Activated CD4-positive, CD25-positive, alpha-beta regulatory T cell treated with anti-CD3 and anti-CD28 coated beads, Interleukin-2, amount 50 U/mL, for 16 hours (primary cell): ENCODE data around the gene TSHR.
"Not testable (repeated sequence)": the region's sequence is repeated elsewhere in the genome, so short reads cannot be mapped to it uniquely, and the experiment has no call there.

Experiments
- DNase-seq: peaks from one replicate; pipeline ENCODE4 v3.0.0-alpha.2; 2020; ENCODE audit warnings: low read depth, low spot score

Gene TSHR

DNA sequence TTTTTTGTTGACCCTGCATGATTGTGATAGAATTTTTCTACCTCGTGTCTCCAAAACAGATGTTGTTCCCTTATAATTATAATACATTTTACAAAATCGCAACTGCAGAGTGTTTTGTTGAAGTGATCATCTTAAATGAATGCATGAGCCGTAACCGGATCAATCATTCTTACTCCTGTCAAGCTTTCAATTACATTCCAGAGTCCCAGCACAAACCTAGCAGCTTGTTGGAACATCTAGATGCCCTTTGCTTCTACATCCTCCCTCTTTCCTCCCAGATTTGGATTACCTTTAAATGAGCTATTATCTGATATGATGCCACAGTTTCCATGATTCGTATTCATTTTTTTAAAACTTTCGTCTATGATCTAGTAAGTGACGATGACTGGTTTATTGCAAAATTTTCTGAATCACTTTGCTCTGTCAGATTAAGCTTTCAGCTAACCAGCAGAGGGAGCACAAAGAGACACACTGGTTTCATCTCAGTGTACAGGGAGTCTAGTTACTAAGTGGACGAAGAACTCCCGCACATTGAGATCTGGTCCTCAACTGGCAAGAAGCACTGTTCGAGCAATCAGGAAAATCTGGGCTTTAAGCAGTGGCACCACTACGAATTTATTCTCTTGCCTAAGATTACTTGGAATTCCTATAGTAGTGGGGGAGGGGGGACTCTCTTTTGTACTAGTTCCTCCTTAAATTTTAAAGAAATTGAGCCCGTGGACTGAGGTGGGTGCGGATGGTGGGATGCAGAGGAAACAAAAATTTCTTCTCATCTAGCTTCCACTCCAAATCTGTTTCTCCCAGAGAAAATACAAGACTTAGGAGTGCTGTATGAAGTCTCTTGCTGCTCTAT, 40.9 kb downstream of the TSHR start:
- DNase-seq, result no peak

DNA sequence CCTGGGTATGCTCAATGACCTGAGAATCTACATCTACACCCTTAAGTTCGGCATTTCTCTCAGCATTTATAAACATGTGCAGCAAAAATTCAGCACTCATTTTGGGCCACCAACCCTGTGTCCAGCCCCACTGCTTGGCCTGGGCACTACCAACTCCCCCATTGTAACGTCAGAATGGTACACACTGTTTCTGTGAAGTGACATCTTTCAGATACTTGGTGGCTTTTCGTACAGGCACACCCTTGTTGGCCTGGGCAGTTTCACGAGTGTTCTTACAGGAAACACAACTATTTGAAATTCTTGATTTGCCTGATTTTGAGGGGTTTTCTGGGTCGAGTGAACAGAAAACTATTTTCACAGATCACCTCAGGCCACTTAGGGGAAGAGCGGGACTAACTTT, 46.0 kb downstream of the TSHR start:
- DNase-seq, result no peak

DNA sequence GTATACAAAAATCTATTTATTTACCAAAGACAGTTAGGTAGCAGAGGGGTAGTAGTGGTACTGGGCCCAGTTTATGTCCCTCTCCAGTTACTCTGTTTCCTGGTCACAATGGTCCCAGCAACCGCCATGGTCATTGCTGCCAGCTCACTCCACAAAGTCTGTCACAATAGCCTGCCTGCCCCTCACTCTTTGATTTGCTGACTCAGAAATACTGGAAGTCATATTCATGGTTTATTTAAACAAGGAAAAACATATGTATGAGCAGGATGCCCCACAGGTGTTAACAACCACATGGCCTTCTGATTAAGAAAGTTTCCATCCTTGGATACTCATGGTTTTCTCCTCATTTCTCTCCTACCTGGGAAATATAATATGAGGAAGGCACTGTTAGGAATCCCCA, 49.2 kb downstream of the TSHR start:
- no peak for DNase-seq

DNA sequence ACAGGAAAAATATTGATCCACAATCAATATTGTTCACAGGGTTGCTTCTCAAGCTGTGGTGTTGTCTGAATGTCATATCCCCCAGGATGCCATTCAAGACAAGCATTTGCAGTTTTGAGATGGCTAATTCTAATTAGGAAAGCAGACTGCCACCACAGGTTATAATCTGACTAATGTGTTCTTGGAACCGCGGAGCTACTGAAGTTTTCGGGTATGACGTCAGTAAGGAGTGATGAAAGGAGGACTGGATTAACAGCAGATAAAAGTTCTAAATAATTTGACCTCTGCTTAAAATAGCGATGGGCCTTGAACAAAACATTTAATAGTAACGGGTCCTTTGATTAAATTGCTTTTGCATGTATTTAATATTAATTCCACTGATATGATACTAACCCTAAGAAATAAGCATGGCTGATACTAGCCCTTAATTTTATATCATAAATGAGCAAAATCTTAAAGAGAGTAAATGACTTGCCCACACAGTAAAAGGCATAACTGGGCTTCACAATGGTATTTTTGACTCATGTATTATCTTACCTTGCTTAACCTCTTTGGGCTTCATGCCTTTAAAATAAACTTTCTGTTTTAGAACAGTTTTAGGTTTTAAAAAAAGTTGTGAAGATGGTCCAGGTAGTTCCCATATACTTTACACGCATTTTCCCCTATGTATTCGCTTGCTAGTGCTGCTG, 50.3 kb downstream of the TSHR start:
- DNase-seq, result no peak

DNA sequence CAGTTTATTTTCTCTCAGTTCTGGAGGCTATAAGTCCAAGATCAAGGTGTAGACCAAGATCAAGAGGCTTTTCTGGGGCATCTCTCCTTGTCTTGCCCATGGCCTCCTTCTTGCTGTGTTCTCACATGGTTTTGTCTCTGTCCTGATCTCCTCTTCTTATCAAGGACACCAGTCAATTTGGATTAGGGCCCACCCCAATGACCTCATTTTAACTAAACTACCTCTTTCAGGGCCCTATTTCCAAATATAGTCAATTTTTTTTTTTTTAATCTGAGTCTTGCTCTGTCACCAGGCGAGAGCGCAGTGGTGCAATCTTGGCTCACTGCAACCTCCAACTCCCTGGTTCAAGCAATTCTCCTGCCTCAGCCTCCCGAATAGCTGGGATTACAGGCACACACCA, 50.8 kb downstream of the TSHR start:
- DNase-seq, result no peak

DNA sequence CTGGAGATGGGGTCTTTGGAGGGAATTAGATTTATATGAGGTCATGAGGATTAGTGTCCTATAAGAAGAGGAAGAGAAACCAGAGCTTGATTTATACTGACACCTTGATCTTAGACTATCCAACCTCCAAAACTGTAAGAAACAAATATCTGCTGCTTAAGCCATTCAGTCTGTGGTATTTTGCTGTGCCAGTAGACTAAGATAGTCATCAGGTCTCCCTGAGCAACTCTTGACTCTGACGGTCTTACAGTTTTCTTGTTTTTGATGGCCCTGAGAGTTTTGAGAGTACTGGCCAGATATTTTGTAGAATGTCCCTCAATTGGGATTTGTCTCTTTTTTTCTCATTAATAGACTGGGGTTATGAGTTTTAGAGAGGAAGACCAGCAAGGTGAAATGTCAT, 51.7 kb downstream of the TSHR start:
- DNase-seq, result no peak

DNA sequence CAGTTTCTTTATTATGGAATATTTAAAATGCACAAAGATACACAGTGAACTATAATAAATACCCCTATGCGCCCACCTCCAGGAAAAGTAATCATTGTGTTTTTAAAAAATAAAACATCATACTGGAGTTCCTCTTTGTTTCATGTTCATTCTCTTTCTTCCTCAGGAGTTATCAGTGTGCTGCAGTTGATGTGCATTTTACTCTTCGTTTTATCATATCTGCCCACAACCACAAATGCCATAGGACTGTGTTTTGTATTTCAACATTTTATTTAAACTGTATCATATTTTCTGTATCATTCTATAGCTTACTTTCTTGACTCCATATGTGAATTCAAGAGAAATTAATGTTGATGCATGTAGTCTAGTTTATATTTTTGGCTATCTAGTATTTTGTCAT, 53.9 kb downstream of the TSHR start:
- no peak for DNase-seq

DNA sequence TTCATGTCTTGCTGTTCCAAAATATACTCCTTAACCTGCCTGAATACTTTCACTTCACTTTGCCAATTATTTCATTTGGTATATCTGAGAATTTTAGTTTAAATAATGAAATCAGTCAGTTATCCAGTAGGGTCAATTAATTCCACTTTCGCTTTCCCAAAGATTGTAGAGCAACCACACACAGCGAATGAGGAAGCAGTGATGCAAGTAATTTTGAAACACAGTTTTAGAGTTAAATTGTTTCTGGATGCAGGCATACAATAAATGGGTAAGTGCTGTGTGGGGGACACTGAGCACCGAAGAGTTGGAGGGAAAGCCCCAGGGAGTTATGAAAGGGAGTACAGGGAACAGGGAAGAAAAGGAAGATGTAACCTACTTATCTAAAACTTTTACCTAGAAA, 62.8 kb downstream of the TSHR start:
- no peak for DNase-seq

DNA sequence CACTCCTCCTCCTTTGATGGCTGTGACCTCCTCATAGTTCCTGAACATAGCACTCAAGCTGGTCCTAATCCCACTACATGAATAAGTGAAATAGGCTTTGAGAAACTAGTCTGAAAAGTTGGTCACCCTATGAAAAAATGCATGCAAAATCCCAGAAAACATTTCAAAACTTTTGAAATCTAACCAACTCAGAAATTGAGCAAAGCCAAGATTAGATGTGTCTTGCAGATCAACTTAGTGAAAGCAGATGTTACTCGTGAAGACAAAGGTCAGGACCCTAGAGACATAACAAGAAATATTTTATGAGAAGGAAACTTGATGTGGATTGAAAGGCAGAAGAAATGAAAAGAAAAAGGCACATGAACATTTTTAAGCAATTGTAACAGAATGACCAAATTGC, 63.3 kb downstream of the TSHR start:
- DNase-seq, result no peak

DNA sequence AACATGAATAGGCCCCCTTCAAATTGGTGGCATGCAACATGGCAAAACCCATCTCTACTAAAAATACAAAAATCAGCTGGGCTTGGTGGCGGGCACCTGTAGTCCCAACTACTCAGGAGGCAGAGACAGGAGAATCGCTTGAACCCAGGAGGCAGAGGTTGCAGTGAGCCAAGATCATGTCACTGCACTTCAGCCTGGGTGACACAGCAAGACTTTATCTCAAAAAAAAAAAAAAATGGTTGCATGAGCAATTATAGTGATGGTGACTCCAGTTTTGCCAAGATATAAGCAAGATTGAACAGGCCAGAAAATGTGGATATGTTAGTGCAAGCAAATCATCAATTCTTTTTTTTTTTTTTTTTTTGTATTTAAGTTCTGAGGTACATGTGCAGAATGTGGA, 63.7 kb downstream of the TSHR start:
- not testable (repeated sequence) for DNase-seq

DNA sequence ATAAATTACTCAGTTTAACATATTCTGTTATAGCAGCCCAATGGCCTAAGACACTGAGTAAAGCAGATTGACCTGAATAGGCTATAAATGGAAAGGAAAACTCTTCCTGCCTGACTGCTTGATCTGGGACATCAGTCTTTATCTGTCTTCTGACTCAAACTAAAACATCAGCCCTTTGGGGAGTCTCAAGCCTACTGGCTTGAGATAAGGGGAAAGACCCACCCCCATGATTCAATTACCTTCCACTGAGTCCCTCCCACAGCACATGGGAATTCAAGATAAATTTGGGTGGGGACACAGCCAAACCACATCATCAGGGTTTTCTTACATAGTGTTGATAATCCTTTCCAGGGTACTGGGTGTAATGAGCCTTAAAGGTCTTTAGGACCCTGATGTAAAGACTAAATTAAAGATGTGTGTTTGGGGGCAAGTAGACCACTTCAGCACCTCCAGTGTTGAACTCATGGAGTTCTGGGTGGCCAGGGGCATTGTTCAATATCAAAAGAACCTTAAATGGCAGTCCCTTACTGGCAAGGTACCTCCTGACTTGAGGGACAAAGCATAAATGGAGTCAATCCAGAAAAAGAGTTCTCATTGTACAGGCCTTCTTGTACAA, 67.8 kb downstream of the TSHR start:
- DNase-seq, result no peak

DNA sequence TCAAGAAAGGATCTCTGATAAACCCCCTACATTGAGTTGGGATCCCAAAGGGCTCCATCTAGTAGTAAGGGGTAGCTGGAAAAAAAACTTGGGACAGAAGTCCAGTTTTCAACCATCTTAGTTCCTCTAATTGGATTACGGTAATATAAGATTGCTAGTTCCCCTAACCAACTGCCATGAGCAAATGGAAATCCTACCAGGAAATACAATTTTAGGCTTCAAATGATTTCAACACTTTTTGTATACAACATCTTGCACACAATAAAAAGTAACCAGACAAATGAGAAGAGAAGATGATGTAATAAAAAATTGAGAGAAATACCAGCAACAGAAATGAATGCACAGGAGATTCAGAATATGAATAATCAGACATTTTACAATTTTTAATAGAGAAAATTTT, 73.0 kb downstream of the TSHR start:
- no peak for DNase-seq

DNA sequence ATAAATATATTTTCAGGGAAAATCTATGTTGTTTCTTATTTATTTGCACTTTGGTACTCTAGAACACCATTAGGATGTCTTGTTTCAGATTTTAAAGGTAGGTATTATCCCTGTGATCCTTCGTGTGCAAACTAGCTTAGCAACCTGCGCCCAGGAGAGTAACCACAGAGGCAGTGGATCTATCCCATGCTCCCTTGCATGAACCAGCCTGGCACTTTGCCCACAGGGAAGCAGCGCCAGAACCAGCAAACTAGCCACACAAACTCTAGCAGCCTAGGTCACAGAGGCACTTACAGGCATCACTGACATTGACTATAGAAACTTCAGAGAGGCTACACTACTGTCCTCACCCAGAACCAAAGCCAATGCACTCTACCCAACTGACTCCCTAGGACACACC, 76.1 kb downstream of the TSHR start:
- DNase-seq, result no peak

DNA sequence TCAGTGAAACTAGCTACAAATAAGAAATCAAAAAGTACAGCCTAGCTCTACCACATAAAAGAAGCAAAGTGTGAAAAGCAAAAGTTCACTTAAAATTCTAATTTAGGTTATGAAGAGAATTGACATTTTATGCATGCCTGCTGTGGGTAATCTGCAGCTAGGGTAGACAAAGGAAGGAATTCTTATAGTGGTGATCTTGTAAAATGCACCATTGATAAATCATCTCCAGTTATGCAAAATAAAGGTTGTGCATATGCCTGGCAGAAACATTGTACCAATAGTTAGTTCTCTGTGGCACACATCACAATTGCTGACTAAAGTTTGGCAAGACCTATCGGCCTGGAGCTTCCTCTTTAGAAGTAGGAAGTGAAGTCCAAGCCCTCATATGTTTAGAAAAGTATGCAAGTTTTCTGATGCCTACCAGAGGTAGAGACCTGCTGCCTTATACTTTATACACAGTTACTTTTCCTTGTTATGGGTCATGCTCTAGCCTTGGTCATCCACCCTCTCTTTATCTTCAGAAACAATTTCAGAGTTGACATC, 78.3 kb downstream of the TSHR start:
- DNase-seq, result no peak

DNA sequence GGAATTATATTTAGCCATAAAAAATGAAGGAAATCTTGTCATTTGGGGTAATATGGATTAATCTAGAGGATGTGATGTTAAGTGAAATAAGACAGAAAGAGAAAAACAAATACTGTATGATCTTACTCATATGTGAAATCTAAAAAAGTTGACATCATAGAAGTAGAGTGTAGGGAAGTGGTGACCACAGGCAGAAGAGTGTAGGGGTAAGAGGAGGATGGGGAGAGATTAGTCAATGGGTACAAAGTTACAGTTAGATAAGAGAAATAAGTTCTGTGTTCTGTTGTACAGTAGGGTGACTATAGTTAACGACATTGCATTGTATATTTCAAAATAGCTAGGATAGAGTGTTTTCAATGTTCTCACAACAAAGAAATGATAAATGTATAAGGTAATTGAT, 87.0 kb downstream of the TSHR start:
- DNase-seq, result no peak

DNA sequence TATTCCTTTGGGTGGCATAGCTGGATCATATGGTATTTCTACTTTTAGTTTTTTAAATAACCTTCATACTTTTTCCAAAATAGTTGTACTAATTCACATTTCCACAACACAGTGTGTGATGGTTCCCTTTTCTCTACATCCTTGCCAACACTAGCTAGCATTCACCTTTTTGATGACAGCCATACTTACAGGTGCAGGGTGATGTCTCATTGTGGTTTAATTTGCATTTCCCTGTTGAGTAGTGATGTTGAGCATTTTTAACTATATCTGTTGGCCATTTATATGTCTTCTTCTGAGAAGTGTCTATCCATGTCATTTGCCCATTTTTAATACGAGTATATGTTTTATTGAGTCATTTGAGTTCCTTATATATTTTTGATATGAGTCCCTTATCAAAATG, 96.1 kb downstream of the TSHR start:
- DNase-seq, result no peak

DNA sequence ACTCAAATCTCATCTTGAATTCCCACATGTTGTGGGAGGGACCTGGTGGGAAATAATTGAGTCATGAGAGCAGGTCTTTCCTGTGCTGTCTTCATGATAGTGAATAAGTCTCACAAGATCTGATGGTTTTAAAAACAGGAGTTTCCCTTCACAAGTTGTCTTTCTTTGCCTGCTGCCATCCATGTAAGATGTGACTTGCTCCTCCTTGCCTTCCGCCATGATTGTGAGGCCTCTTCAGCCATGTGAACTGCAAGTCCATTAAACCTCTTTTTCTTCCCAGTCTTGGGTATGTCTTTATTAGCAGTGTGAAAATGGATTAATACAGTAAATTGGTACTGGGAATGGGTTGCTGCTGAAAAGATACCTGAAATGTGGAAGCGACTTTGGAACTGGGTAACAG, 98.6 kb downstream of the TSHR start:
- DNase-seq, result not testable (repeated sequence)

DNA sequence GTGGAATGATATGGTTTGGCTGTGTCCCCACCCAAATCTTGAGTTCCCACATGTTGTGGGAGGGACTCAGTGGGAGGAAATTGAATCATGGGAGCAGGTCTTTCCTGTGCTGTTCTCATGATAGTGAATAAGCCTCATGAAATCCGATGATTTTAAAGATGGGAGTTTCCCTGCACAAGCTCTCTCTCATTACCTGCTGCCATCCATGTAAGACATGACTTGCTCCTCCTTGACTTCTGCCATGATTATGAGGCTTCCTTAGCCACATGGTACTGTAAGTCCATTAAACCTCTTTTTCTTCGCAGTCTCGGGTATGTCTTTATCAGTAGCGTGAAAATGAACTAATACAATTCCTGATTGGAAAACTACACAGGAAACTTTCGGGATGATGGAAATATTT, 100.5 kb downstream of the TSHR start:
- DNase-seq, result no peak

DNA sequence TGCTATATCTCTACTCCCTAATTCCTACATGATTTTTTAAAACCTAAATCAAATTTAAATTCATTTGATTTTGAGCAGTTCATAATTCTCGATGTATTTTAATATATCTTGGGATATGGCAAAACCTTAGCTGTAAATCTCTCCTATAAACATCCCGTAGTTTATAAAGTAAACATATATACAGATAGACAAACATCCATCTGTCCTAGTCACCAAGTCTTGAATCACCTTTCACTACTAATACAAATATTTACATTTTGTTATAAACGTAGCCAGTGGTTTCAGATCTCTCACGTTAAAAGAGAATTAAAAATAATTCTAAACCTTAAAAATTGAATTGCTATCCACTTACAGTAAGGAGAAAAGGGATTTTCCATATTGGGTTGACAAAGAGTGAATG, 107.0 kb downstream of the TSHR start:
- DNase-seq, result no peak

DNA sequence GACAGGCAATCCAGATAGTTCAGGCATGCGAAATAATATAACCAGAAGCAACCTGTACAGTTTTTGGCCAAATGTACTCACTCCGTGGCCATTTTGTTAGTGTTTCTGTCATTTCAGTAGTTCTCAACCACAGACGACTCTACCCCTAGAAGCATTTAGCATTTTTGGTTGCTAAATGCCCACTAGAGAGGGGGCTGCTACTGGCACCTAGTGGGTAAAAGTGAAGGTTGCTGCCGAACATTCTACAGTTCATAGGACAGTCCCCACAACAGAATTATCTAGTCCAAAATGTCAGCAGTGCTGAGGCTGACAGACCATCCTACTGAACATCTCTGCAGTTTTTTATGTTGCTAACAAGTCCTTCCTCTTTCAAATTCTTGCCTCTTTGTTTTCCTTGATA, 107.4 kb downstream of the TSHR start:
- DNase-seq, result no peak

DNA sequence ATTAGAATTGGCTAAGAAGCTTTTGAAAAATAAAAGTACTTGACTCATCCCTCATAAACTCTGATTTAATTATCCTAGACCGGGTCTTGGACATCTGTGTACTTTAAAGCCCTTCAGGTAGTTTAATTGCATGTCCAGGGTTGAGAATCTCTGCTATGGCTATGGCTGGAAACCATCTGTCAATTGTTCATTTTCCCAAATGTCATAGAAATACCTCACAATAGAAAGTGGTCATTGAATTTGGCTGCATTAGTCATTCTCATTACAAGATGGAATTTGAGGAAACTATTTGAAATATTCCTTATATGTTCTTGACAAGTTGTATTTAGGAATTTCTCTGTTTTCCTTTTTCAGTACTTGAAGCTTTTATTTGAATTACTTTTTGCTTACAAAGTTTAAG, 111.3 kb downstream of the TSHR start:
- DNase-seq, result no peak

DNA sequence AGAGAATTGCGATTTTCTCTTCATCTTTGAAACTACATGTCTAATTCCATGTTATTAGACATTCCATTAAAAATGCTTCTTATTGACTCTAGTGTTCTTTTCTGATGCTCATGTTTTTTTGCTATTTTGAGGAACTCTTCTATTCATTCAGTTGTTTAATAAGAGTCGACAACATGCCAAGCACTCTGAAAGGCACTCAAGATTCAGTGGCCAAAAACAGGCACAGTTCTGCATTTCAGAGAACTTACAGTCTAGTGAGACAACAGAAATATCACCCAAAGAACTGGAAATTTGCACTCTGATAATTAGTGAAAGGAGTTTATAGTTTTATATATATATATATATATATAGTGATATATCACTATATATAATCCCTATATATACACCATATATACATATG, 111.7 kb downstream of the TSHR start:
- DNase-seq, result no peak
